Activated naive CD8-positive, alpha-beta T cell treated with anti-CD3 and anti-CD28 coated beads, Interleukin-2, amount 50 U/mL, for 16 hours (primary cell): Measurements from ENCODE around the gene ELMOD3.
"Not testable (repeated sequence)": the region's sequence is repeated elsewhere in the genome, so short reads cannot be mapped to it uniquely, and the experiment has no call there.

ENCODE experiments used
- DNase-seq: peaks from one replicate; pipeline ENCODE4 v3.0.0-alpha.2; 2020; ENCODE audit warnings: low read depth, low spot score

The ELMOD3 gene

DNA sequence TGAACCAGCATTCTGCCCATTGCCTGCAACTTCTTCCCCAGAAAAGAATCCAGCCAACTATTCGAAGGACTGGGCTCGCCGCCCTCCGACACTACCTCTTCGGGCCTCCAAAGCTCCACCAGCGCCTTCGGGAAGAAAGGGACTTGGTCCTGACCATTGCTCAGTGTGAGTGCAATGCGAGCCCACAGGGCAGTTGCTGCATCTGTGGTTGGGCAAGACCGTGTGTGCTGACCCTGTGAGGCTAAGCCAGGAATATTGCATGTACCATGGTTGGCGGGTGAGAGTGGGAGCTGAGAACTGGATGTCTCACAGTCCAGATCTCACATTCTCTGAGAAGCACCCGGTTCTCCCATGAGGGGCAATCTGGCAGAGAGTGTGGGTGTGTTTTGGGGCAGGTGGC, 16.5 kb downstream of the ELMOD3 start:
- DNase-seq, result no peak

DNA sequence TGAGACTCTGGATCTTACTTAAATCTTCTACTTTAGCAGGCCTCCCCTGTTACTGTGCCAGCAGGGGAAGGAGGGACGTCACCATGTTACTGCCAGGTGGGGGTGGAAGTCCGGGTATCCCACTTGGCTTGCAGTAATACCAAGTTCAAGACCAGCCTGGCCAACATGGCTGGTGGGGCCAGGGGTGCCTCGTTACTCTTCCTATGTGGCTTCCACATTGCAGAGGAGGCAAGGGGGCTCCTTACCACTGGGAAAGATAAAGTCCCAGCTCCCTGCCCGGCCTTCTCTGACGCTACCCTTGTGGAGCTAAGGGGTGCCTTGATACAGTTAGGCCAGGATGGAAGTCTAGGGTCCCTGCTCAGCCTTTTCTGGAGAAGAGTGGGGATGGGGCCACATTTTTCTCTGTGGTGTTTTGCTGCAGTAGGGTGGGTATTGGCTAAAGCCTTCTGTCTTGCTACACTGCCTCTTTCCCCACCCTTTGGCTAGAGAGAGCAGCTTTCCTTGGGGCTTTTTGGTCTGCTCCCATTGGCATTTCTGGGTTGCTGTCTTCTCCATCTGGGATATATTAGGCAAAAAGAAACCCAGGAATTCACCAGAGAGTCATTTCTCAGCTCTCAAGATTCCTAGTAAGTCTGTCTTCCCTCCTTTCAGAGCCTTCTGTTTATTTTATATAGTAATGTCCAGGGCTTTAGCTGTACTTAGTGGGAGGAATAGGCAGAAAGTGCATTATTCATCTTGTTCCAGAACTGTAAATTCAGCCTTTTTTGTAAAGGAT, 21.9 kb downstream of the ELMOD3 start:
- no peak for DNase-seq

DNA sequence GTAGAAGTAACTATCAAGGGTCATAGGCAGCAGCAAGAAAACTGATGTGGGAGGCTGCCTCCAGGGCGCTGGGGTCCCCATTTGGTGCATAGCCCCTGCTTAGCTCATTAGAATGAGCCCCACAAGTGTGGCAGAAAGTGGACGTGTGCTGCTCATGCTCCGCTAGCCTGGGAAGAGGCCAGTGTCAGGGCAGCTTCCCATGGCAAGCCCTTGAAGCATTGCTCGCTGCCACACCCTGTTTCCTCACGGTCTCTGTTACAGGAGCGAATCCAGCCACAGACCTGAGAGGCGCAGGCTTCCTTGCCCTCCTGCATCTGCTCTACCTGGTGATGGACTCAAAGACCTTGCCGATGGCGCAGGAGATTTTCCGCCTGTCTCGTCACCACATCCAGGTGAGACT, 22.5 kb downstream of the ELMOD3 start:
- no peak for DNase-seq

DNA sequence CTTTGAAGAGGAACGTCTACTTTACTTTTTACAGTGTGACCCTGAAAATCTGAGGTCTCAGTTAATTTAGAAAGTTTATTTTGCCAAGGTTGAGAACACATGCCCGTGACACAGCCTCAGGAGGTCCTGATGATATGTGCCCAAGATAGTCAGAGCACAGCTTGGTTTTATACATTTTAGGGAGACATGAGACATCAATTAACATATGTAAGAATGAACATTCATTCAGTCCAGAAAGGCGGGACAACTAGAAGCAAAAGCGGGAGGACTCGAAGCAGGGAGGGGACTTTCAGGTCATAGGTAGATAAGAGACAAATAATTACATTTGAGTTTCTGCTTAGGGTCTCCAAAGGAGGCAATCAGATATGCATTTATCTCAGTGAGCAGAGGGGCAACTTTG, 23.7 kb downstream of the ELMOD3 start:
- DNase-seq, result no peak

DNA sequence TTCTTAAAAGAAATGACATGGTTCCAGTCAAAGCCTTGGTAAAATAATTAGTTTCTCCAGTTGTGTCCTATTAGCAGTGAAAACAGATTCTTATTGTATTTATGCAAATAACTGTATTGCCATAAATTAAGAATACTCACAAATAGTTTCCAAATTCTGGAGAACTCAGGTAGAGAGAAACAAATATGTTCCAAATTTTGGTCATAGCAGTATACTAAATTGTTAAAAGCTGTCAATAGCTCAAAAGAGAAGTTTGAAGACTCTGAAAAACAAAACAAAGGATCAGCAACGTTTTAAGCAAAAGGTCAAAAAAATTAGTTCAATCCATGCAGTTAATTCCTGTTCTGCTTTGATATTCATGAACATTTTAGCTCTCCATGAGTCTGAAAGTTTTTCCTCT, 25.5 kb downstream of the ELMOD3 start:
- DNase-seq, result no peak

DNA sequence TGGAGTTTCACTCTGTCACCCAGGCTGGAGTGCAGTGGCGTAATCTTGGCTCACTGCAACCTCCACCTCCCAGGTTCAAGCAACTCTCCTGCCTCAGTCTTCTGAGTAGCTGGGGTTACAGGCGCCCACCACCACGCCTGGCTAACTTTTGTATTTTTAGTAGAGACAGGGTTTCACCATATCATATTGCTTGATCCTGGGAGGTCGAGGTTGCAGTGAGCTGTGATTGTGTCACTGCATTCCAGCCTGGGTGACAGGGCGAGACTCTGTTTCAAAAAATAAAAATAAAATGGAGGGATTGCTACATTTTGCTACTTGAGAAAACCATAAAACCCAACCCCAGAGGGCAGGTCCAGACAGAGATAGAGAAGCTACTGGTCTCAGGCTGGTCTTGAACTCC, 28.6 kb downstream of the ELMOD3 start:
- DNase-seq, result not testable (repeated sequence)

DNA sequence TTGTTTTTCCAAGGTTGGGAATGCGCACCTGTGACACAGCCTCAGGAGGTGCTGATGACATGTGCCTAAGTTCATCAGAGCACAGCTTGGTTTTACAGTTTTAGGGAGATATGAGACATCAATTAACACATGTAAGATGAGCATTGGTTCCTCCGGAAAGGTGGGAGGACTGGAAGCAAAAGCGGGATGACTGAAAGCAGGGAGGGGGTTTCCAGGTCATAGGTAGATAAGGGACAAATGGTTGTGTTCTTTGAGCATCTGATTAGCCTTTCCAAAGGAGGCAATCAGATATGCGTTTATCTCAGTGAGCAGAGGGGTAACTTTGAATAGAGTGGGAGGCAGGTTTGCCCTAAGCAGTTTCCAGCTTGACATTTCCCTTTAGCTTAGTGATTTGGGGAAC, 29.3 kb downstream of the ELMOD3 start:
- DNase-seq, result no peak

DNA sequence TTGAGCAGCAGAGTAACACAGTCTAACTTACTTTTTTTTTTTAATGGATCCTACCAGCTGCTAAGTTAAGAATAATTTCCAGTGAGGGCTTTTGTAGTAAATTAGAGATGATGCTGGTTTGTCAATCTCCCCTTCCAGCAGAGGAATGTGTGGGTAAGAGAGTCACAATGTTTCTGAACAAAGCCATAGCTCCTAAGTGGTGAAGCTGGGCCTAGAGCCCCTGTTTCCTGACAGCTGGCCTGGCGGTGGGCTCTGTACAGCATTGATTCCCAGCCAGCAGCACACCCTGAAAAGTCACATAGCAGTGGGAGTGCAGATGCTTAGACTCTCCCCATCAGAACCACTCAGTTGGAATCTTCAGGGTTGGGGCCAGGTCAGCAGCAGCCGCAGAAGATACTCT, 31.2 kb downstream of the ELMOD3 start:
- DNase-seq, result no peak

DNA sequence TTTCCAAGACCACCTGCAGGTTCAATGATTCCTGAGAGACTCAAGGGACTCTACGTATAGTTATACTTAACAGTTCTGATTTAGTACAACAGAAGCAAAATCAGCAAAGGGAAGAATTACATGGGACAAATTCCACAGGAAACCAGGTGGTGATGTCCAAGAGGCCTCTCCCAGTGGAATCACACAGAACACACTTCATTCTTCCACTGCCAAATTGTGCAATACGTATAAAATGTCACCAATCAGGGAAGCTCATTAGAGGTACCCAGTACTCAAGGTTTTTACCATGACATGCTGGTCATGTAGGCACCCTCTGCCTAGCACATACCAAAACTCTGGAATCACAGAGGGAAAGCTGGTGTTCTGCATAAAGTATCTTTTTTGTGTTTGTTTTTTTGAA, 33.2 kb downstream of the ELMOD3 start:
- DNase-seq, result no peak

DNA sequence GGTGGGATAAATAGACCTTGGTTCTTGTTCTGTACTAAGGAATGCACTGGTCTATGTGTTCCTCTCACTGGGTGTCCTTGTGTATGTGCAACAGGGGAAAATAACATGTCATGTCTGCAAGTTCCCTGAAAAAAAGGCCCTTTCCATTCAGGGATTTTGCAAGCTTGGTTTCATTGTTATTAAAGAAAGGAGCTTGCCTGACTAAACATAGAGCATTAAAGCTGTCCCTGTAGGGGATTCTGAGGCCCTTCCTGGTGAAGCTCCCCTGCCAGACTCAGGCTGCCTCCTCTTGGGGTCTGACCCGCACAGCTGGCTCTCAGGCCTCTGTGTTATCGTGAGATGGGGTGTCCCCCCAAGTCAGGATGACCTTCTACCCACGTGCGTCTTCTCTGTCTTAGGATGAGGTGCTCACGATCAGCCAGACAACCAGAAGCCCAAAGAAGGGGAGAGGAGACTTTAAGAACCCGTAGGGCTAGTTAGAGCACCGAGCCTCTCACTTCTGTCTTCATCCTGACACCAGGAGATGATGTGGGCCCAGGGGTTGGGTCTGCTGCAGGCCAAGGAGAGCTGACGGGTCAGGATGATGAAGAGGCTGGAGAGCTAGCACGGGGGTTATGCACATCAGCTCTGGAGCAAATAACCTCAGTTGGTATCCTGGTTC, 34.4 kb downstream of the ELMOD3 start:
- DNase-seq, result no peak

DNA sequence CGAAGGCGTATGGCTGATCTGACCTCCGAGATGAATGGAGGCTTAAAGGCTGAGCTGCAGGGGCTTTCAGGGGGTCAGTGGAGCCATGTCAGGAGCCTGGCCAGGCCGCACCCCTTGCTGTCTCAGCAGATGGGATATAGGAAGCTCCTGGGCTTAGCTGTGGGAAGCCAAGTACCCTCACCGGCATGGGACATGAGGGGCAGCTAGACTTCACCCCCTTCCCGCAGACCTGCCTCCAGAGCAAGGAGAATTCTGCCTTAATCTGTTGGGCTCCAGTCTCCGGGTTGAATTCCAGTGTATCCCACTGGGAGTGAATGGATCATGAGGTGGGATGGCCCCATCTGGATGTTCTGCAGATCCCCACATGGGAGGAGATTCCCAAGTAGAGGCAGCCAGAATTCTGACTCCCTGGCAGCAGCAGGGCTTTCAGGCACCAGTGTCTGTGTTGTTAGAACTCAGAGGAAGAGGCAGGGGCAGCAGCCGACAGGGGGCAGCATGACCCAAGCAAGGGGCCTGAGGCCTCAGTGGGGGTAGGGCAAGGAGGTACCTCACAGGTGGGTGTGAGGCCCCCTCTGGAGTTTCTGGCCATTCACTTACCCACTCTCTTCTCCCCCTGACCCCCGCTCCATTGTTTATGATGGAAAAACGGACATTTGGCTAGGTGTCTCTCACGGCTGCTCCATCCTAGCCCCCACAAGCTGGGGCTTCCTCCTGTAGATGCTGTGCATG, 36.5 kb downstream of the ELMOD3 start:
- DNase-seq, result peak; percentile 57

DNA sequence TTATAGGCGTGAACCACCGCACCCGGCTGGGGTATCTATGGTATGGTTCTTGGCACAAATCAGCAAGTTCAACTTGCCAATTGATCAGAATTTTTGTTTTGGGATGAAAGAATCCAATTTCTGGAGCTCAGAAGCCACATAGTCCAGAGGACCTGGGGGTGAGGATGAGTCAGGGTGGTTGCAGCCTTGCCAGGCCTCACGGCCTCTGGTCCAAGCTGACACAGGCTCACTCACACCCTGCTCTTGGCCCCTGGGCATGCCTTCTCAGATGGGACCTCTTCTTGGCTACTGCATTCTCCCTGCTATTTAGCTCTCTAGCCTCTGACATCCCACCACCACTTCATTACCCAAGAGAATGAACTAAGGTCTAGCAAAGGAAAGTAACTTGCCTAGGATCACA, 39.3 kb downstream of the ELMOD3 start:
- DNase-seq, result no peak

DNA sequence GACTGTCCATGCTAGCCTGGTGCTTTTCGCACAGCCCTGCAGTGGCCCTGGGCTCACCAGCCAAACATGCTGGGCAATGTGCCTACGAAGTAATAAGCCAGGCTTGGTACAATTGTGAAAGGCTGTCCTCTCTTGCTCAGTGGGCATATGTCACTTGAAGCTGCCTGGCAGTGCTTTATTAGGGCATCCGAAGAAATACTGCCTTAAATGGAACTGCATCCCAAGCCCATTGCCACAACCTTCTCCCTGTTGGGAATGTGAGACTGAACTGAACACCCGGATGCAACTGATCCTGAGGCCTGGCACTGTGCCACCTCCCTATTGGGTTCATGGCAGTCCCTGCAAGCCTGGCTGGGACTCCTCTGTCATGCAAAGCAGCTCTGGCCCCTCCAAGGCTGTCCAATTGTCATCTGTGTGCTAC, 39.7 kb downstream of the ELMOD3 start:
- DNase-seq, result no peak

DNA sequence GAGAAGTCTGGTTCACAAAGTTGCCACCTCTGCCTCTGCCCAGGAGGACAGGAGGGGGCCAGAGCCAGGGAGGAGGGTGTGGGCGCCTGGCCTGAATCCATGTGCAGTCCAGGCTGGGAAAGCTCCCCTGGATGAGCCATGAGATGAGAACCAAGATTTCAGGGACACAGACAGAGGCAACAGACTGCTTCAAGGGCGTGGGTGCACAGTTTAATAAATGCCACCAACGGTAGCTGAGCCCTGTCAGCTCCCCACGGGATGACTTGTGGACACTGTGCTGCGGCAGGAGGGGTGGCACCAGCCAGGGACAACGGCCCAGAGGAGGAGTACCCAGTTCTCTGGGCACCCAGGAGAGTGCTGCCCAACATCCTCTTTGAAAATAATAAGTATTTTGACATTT, 40.4 kb downstream of the ELMOD3 start:
- DNase-seq, result no peak

DNA sequence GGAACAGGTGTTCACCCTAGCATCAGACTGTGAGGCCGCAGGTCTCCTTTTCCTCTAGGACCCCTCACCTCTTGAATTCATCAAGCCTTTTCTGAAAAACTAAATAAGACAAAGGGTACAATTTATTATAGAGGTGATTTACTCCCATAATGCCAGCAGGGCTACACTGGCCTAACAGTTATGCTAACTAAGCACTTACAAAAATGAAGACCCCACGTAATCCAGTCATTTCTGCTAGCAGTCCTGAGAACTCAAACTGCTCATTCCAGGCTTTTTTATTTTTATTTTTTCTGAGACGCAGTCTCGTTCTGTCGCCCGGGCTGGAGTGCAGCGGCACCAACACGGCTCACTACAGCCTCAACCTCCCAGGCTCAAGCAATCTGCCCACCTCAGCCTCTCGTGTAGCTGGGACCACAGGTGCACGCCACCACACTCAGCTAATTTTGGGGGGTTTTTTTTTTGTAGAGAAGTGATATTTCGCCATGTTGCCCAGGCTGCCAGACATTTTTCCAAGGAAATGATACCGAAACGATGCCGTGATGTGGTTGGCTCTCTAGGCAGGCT, 41.4 kb downstream of the ELMOD3 start:
- no peak for DNase-seq

DNA sequence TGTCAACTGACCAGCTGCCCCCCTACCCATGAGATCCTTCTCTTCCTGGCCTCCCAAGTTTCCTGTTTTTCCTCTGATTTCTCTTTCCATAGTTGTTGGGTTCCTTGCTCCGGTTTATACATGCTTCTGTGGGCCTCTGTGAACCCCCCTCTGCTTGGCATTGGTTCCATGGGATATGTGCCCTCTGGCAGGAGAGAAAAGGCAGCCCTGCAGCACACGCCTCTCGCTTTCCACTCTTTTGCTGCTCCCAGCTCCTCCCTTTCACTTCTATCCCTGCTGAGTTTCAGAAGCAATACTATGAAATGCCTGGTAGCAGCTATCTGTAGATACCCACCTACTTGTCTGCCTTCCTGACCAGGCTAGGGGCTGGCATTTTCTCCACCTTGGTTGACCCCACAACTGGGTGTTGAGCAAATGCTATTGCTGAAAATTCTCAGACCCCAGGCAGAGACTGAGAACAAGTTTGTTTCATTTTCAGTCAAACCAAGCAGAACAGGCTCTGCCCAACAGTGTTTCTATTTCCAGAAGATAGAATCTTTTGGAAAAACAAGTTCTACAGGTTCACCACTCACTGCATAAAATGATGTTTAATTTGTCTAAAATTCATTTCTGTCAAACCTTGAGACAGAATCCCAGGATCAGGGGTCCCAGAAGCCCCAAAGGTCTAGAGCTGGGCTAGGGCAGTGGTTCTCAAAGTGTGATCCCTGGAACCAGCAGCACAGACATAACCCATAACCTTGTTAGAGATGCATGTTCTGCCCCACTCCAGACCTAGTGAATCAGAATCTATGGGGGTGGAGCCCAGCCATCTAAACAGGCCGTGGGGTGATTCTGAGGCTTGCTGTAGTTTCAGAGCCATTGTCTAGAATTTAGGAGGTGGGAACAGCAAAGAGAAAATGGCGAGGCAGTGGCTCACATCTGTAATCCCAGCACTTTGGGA, 42.2 kb downstream of the ELMOD3 start:
- no peak for DNase-seq

DNA sequence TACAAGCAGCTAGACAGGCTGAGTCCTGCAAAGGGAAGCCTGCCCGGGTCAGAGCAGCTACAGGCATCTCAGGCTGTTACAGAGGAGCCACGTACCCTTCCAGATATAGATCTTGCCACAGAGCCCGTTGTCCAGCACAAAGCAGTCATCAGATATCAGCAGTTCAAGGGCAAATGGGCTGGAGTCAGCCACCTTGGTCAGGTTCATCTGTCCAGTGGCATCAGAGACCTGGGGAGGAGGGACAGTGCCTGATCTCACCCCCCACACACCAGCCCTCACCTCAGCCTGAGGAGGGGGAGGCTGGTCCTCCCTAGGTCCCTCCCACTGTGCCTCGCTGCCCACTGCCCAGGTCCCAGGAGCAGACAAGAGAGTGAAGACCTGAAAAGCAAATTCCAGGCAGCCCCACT, 43.4 kb downstream of the ELMOD3 start:
- DNase-seq, result no peak

DNA sequence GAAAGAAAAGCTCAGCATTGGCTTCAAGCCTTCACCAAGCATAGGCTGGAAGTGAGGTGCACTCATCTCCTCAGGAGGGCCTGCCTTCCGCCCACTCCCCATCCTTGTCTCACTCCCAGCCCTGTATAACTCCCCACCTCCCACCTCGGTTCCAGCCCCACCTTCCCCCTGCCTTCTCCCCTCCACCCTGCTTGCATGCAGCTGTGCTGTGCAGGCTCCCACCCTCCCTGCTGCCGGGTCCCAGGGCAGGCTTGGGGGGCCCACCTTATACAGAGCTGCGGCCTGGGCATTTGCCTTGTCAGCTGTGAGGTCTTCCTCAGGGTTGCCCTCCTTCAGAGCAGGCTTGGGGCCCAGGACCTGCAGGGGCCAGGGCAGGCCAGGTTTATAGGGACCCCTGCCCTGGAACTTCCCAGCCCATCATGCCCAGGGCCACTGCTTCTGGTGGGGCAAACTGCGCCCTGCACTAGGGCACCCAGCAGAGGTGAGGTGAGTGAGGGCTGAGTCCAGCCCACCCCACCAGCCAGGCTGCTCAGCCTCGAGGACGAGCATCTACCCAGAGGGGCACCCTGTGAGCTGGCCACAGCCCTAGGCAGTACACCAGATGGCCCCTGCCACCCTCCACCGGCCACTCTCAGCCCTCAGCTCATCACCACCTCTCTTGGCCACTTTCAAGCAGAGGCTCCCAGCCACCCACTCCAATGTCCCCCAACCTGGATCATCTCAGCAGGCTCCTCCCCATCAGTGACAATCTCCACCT, 44.0 kb downstream of the ELMOD3 start:
- DNase-seq, result no peak

DNA sequence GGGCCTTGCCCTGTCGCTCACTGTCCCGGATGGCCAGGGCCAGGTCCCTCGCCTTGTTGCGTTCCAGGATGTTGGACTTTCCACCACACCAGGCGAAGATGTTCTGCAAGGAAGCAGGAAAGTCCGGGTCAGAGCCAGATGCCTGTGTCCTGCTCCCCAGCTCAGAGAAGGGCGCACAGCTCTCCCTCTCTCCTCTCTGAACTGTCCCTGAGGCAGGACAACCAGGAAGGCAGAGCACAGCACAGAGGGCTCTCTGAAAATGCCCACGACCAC, 44.5 kb downstream of the ELMOD3 start:
- no peak for DNase-seq

DNA sequence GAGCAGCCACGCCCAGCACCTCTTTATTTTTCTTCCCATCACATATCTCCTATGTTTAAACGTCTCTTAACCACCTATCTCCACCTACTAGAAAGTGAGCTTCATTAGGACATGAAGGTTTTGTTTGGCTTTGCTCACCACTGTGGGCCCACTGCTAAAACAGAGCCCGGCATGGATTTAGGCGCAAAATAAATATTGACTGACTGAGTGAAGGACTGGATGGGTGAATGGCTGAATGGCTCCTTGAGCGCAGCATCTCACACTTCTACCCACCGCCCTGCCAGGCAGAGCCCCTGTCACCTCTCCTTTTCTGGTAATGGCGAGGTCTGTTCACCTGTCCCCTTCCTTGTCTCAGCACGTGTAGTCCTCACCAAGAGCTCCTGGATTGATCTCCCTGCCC, 45.5 kb downstream of the ELMOD3 start:
- DNase-seq, result no peak
